AG09319 (cell line): ENCODE data around the gene PSMC1.

Experiments used
- DNase-seq: peaks from one replicate; pipeline ENCODE4 v3.0.0-alpha.2; 2010; ENCODE audit warnings: low read depth; ENCODE audit errors: extremely low read depth
- TF ChIP-seq, protein P1 (sequence below): IDR thresholded peaks from 2 replicates; pipeline ENCODE4 v1.5.1; 2011; ENCODE audit warnings: low read depth, mild to moderate bottlenecking, inconsistent platforms, low read length, moderate library complexity

The PSMC1 gene

GRCh38 chr14:90302529-90303303, 46.4 kb downstream of the PSMC1 start:
- TF ChIP-seq, protein P1, sequence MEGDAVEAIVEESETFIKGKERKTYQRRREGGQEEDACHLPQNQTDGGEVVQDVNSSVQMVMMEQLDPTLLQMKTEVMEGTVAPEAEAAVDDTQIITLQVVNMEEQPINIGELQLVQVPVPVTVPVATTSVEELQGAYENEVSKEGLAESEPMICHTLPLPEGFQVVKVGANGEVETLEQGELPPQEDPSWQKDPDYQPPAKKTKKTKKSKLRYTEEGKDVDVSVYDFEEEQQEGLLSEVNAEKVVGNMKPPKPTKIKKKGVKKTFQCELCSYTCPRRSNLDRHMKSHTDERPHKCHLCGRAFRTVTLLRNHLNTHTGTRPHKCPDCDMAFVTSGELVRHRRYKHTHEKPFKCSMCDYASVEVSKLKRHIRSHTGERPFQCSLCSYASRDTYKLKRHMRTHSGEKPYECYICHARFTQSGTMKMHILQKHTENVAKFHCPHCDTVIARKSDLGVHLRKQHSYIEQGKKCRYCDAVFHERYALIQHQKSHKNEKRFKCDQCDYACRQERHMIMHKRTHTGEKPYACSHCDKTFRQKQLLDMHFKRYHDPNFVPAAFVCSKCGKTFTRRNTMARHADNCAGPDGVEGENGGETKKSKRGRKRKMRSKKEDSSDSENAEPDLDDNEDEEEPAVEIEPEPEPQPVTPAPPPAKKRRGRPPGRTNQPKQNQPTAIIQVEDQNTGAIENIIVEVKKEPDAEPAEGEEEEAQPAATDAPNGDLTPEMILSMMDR = no peak
- no peak for DNase-seq

DNA sequence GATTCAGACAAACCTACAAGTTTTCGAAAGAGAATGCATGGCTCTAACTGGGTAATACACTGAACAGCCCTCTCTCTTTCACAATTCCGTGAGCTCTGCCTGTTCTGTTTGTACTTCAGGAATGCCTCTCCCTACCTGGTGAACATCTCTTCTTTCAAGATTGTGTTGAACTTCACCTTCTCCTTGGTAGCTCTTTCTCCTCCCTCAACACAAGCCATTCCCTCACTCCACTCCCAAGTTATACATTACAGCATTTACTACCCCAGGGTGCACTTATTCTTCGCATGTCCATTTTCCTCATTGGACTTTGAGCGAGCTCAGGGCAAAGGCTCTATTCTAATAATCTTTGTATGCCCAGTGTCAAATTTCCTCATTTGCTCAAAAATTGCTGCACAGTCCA, 47.1 kb downstream of the PSMC1 start:
- TF ChIP-seq, protein P1 = no peak
- no peak for DNase-seq

DNA sequence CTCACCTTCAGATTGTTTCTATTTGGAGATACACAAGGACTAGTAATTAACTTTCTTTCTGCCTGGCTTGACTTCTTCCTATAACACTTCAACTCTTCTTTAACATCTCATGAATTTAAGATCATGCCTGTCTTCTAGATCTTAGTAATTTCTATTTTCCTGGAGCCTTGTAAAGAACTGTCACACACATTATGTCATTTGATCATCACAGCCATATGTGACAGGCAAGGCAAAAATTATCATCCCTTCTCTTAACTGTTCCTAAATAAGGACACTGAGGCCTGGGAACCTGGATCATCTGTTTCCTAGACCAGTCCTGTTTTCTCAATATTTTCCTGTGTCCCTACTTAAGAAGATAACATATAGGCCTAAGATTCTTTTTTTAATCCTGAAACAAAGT, 48.1 kb downstream of the PSMC1 start:
- DNase-seq = no peak
- TF ChIP-seq, protein P1 = no peak

DNA sequence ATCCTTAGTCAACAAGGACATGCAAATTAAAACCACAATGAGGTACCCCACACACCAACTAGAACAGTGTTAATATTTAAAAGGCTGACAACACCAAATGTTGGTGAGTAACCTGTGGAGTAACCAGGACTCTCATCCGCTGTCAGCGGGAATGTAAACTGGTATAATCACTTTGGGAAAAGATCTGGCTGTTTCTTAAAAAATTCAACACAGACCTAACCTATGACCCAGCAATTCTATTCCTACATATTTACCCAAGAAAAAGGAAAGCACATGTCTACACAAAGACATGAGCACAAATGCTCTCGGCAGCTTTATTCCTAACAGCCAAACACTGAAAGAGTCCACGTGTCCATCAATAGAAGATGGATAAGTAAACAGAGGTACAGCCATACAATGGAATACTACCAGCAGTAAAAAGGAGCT, 48.8 kb downstream of the PSMC1 start:
- TF ChIP-seq, protein P1 = no peak
- no peak for DNase-seq

- no peak for DNase-seq
- TF ChIP-seq, protein P1 = no peak
Observed at GRCh38 chr14:90308561-90308960, 52.2 kb downstream of the PSMC1 start.

DNA sequence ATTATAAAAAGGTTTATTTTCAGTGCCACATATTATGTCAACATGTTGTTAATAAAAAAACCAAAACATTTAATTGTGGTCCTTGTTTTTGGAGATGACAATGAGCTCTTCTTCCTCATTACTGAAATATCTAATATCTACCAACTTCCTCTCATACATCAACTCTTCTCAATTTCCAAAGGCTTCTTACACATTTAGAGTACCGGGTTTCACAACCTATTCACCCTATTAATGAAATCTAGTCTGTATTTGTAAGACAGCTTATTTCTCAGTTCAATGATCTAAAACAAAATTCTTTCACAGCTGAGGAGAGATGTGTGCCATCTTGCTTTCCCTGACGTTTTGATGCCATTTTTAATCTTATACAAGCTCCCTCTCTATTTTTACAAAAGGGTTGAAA, 60.9 kb downstream of the PSMC1 start:
- no peak for DNase-seq
- TF ChIP-seq, protein P1 = no peak

DNA sequence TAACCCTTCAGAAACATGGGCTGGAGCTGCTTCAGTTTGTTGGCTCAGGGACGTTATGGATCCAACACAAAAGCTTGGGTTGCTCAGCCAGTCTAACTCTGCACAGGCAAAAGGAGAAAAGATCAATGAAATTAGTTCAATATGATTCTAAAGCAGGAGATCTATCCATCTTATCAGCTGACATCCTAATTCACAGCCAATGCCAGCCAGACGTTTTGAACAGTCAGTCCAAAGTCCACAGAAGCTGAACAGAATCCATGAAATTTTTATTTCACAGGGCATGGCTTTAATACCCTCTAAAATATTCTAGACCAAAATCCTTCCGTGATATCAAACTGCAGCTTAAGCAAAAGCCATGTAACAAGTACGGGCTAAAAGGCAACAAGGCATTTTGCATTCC, 61.7 kb downstream of the PSMC1 start:
- no peak for DNase-seq
- TF ChIP-seq, protein P1 = no peak
